K562 (cell line): ENCODE results near the gene HS3ST2. TPM values are rescaled to one million over a fixed set of nuclear protein-coding genes. Genes with fewer than 3 reads are reported as not detected.

Source experiments
- ATAC-seq: fragments of 200-7000 bp; cut with Tn5 transposase; 3 replicates; pipeline ENCODE4 v1.9.1; 2020; ENCODE audit warnings: moderate library complexity
- BruUV-seq: library from RNA; stranded (reverse); fragments of 400-500 nt; replicated peaks from 2 replicates; lab custom pipeline; 2021; lab: Mats Ljungman, UMichigan
- CTCF ChIA-PET: fragments of 300-600 bp; formaldehyde crosslinking; extraction: SDS; loops from one replicate; lab custom pipeline; 2021; ENCODE audit warnings: low intra/inter-chr PET ratio; lab: Yijun Ruan, JAX
- POLR2A ChIA-PET: fragments of 300-600, 350-650 bp; sonication (Branson Sonifier 250); formaldehyde crosslinking; extraction: SDS; loops from one replicate; lab custom pipeline; 2021; ENCODE audit warnings: antibody characterized with exemption, inconsistent platforms; lab: Yijun Ruan, JAX
- DNase-seq, 4 experiments: peaks; one replicate each; pipeline versions ENCODE4 v3.0.0 to v3.0.0-alpha.2; 2011 to 2018; ENCODE audit warnings: low spot score in 3 of 4, mixed read lengths in 3 of 4; ENCODE audit errors: extremely low read depth in 1 of 4
- FAIRE-seq: peaks from 2 replicates; lab custom pipeline; 2011; peaks lifted over from hg19 to GRCh38; lab: Jason Lieb, UNC
- H2AFZ ChIP-seq: 2 replicates; pipeline ENCODE4 v1.6.0; 2011; ENCODE audit warnings: low read depth, low read length, control low read depth, inconsistent platforms
- H3K27ac ChIP-seq: fragments of 200-600 bp; 3 replicates; pipeline ENCODE4 v1.8.0; 2011; ENCODE audit warnings: low read depth, mild to moderate bottlenecking, control low read depth, inconsistent platforms, low read length, moderate library complexity, mixed read lengths; ENCODE audit errors: extremely low read depth
- H3K27me3 ChIP-seq, 2 experiments: fragments of 300-600 bp in 1 of 2; 2 replicates in 1 of 2; 3 replicates in 1 of 2; pipeline versions ENCODE4 v1.6.0 to v1.8.0; 2011; ENCODE audit warnings: inconsistent platforms in 2 of 2, low read length in 2 of 2, mild to moderate bottlenecking in 1 of 2, mixed read lengths in 1 of 2, moderate library complexity in 1 of 2; ENCODE audit not compliant: control insufficient read depth in 2 of 2, insufficient read depth in 2 of 2
- H3K36me3 ChIP-seq: fragments of 300-600 bp; 3 replicates; pipeline ENCODE4 v1.8.0; 2011; ENCODE audit warnings: mild to moderate bottlenecking, low read length, inconsistent platforms; ENCODE audit not compliant: control insufficient read depth, insufficient read depth
- H3K4me1 ChIP-seq, 2 experiments: fragments of 200-600 bp in 1 of 2; replicated peaks in 1 of 2; 2 replicates in 1 of 2; 3 replicates in 1 of 2; pipeline versions ENCODE4 v1.5.1 to v1.8.0; 2011; ENCODE audit warnings: inconsistent platforms in 2 of 2, low read length in 2 of 2, mild to moderate bottlenecking in 1 of 2, mixed read lengths in 1 of 2, moderate library complexity in 1 of 2; ENCODE audit not compliant: control insufficient read depth in 2 of 2, insufficient read depth in 2 of 2
- H3K4me2 ChIP-seq: 2 replicates; pipeline ENCODE4 v1.6.1; 2011; ENCODE audit warnings: low read length, control low read depth, inconsistent platforms, mixed read lengths; ENCODE audit not compliant: insufficient read depth
- H3K4me3 ChIP-seq: fragments of 200-600 bp; sonication (generic), shearing (Covaris generic); 2 replicates; pipeline ENCODE4 v1.5.1; 2016; ENCODE audit warnings: control low read depth, inconsistent platforms
- H3K79me2 ChIP-seq: fragments of 200-600 bp; 3 replicates; pipeline ENCODE4 v1.8.0; 2011; ENCODE audit warnings: low read length, inconsistent platforms; ENCODE audit not compliant: control insufficient read depth, insufficient read depth
- H3K9ac ChIP-seq, 2 experiments: 2 replicates each; pipeline versions ENCODE4 v1.6.0 to v1.6.1; 2011; ENCODE audit warnings: low read depth in 2 of 2, low read length in 2 of 2, control low read depth in 1 of 2, inconsistent platforms in 1 of 2, mild to moderate bottlenecking in 1 of 2, mixed read lengths in 1 of 2; ENCODE audit not compliant: insufficient read depth in 1 of 2
- H3K9me1 ChIP-seq: one replicate; pipeline ENCODE4 v1.6.0; 2011; ENCODE audit warnings: inconsistent platforms, mild to moderate bottlenecking, low read length, moderate library complexity; ENCODE audit not compliant: control insufficient read depth, insufficient read depth
- H3K9me3 ChIP-seq: replicated peaks from 2 replicates; pipeline ENCODE4 v1.5.1; 2011; ENCODE audit warnings: low read depth, low read length, inconsistent platforms; ENCODE audit not compliant: control insufficient read depth, insufficient read depth
- H4K20me1 ChIP-seq: replicated peaks from 2 replicates; pipeline ENCODE4 v1.6.1; 2011; ENCODE audit warnings: low read length, inconsistent platforms, mixed read lengths; ENCODE audit not compliant: control insufficient read depth, insufficient read depth
- CTBP1 ChIP-seq: fragments of 450-650 bp; IDR thresholded peaks from 2 replicates; pipeline ENCODE4 v1.6.1; 2016; ENCODE audit warnings: borderline replicate concordance
- KLF1 ChIP-seq: fragments of 450-650 bp; IDR thresholded peaks from 2 replicates; pipeline ENCODE4 v1.6.1; 2016; ENCODE audit warnings: missing genetic modification characterization, missing compliant biosample characterization
- MAFK ChIP-seq: IDR thresholded peaks from 2 replicates; pipeline ENCODE4 v1.6.1; 2011; ENCODE audit warnings: low read length, improper control_type of control experiment
- NCOA2 ChIP-seq, 2 experiments: fragments of 450-650 bp; IDR thresholded peaks; 2 replicates each; pipeline ENCODE4 v1.6.1; 2018; ENCODE audit warnings: mild to moderate bottlenecking in 2 of 2, moderate library complexity in 1 of 2; ENCODE audit not compliant: partially characterized antibody in 2 of 2
- NFIC ChIP-seq: fragments of 450-650 bp; IDR thresholded peaks from 2 replicates; pipeline ENCODE4 v1.6.1; 2017; ENCODE audit warnings: mild to moderate bottlenecking, inconsistent platforms
- PYGO2 ChIP-seq: fragments of 450-650 bp; IDR thresholded peaks from 2 replicates; pipeline ENCODE4 v1.6.1; 2016; ENCODE audit warnings: mild to moderate bottlenecking, missing genetic modification characterization, moderate library complexity, missing compliant biosample characterization
- RBM39 ChIP-seq: fragments of 200-400 bp; formaldehyde crosslinking; optimal IDR thresholded peaks from 2 replicates; pipeline ENCODE3; 2018; ENCODE audit warnings: low read depth, low read length
- RHOXF2B ChIP-seq: fragments of 250-450 bp; sonication (Bioruptor Pico); conservative IDR thresholded peaks from 2 replicates; pipeline ENCODE4 v1.5.1; 2021
- SPI1 ChIP-seq: IDR thresholded peaks from 2 replicates; pipeline ENCODE4 v1.6.1; 2011; ENCODE audit warnings: low read depth, low read length, control low read depth, borderline replicate concordance
- TBP ChIP-seq: optimal IDR thresholded peaks from 2 replicates; pipeline ENCODE3; 2011; ENCODE audit warnings: low read depth, low read length, improper control_type of control experiment
- XRCC5 ChIP-seq: fragments of 200-400 bp; formaldehyde crosslinking; IDR thresholded peaks from 2 replicates; pipeline ENCODE4 v1.6.1; 2017; ENCODE audit warnings: low read depth, mild to moderate bottlenecking, low read length
- ZNF140 ChIP-seq: fragments of 250-450 bp; sonication (Bioruptor Pico); IDR thresholded peaks from 2 replicates; pipeline ENCODE4 v1.8.0; 2021; ENCODE audit warnings: moderate library complexity, mild to moderate bottlenecking, inconsistent platforms
- ZNF143 ChIP-seq: sonication (generic); formaldehyde crosslinking; IDR thresholded peaks from 2 replicates; pipeline ENCODE4 v1.9.0; 2022; ENCODE audit warnings: mild to moderate bottlenecking, missing genetic modification reagents
- ZNF165 ChIP-seq: fragments of 250-450 bp; sonication (Bioruptor Pico); IDR thresholded peaks from 2 replicates; pipeline ENCODE4 v1.4.0; 2020; ENCODE audit warnings: borderline replicate concordance
- ZNF445 ChIP-seq: fragments of 250-450 bp; sonication (Bioruptor Pico); IDR thresholded peaks from 2 replicates; pipeline ENCODE4 v1.4.0; 2020; ENCODE audit warnings: low read depth, mild to moderate bottlenecking, moderate library complexity
- ZNF507 ChIP-seq: conservative IDR thresholded peaks from 2 replicates; pipeline ENCODE4 v1.6.1; 2017; ENCODE audit warnings: missing genetic modification characterization, missing compliant biosample characterization
- WGBS: fragments of 100-300 bp; shearing (Covaris generic); methylation state at CpG from one replicate; pipeline ENCODE4 v1.1.6; 2016; ENCODE audit warnings: low coverage, mixed read lengths; ENCODE audit not compliant: insufficient coverage; ENCODE audit errors: missing lambda C conversion rate; 5-methylcytosine and 5-hydroxymethylcytosine counted together
- in situ Hi-C: fragments of 300-500 bp; cut with MboI; formaldehyde crosslinking; loops from 4 replicates; pipeline ENCODE4 v1.15.0; 2018; ENCODE audit warnings: inconsistent platforms, mixed read lengths
- intact Hi-C: fragments of 100-400 bp; cut with micrococcal nuclease; formaldehyde crosslinking; loops from 2 replicates; pipeline ENCODE4 v1.14.2; 2022
- polyA plus RNA-seq, 8 experiments: library from polyadenylated mRNA; depleted of rRNA in 4 of 8; stranded (reverse) in 5 of 8; unstranded in 3 of 8; fragments of >200 nt; fragmentation: Nextera tagmentation in 2 of 8; fragmentation: Illumina TruSeq in 1 of 8; extraction: Ambion mirVana in 2 of 8; extraction: Trizol in 1 of 8; gene quantifications; 2 replicates each; pipeline versions ENCODE4 v1.2.1 to v1.2.3, GENCODE V29; 2011 to 2014; ENCODE audit warnings: inconsistent platforms in 1 of 8, missing spikeins in 1 of 8
- total RNA-seq, 7 experiments: library from RNA; depleted of rRNA in 6 of 7; stranded (reverse); fragments of >200 nt in 6 of 7; fragmentation: Illumina TruSeq in 2 of 7; extraction: Trizol in 2 of 7; gene quantifications; 2 replicates each; pipeline versions ENCODE4 v1.2.1 to v1.2.3, GENCODE V29; 2011 to 2021; ENCODE audit warnings: low replicate concordance in 1 of 7
- TF ChIP-seq, protein P1 (sequence below): sonication (generic); formaldehyde crosslinking; IDR thresholded peaks from 2 replicates; pipeline ENCODE4 v1.9.0; 2022; ENCODE audit warnings: mild to moderate bottlenecking, missing genetic modification reagents
- TF ChIP-seq, protein P2 (sequence below): sonication (generic); formaldehyde crosslinking; IDR thresholded peaks from 2 replicates; pipeline ENCODE4 v1.8.1; 2023; ENCODE audit warnings: mild to moderate bottlenecking, missing genetic modification reagents
- TF ChIP-seq, protein P3 (sequence below): fragments of 450-650 bp; conservative IDR thresholded peaks from 2 replicates; pipeline ENCODE4 v1.6.1; 2016; ENCODE audit warnings: missing genetic modification characterization, low read depth, mild to moderate bottlenecking, control low read depth, missing compliant biosample characterization

Gene HS3ST2
- total and polyA plus RNA-seq, 9 of the 15 experiments (the other 6 are each of a cell fraction or from before 2014, with no cell fraction given): not detected

DNA sequence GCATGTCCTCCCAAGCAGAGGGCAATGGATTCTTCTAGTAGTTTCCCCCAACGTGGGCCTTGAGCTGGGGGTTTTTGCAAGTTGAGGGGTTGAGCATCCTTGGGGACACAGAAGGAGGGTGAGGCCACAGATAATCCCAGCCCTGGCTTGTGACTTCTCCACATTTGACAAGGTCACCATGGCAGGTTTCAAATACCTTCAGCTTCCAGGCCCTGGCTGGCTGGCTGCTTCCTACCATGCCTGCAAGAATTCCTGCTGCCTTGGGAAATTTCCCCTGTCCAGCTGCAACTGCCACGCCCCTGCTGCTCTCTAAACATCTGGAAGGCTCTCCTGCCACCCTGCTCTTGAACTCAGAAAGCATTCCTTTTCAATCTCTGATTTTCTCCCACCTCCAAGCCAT is 41.3 kb downstream of the HS3ST2 start:
- CTCF ChIA-PET: no interaction called here
- ATAC-seq (no peak), DNase-seq (no peak), FAIRE-seq (no peak)
- Histone ChIP-seq H3K27me3 (peaks cover 0 to 5% of the 10 kb centered on the region in 2 experiments; a peak in 2 of 5 replicates), H3K4me1 (no peaks in the 10 kb centered on the region), H3K4me2 (no peak overlapping the region), H4K20me1 (no peaks in the 10 kb centered on the region), H2AFZ (no peak overlapping the region), H3K4me3 (no peak overlapping the region), H3K9me3 (no peaks in the 10 kb centered on the region), H3K27ac (no peak overlapping the region), H3K36me3 (no peaks in the 10 kb centered on the region), H3K79me2 (no peaks in the 10 kb centered on the region), H3K9me1 (no peaks in the 10 kb centered on the region), H3K9ac (no peak overlapping the region)
- intact Hi-C loops: no loop called here
- 0% methylated on average over 2 of the region's 2 CpGs for WGBS
- in situ Hi-C loops: no loop called here
- POLR2A ChIA-PET: no interaction called here
- BruUV-seq: no TSS peak
- no peak for TF ChIP-seq NCOA2 (IDR thresholded peaks at IDR 0.05; ENCODE audit: partially characterized antibody in 2 of 2)
- no peak for TF ChIP-seq ZNF507
- no peak for TF ChIP-seq ZNF143 (CRISPR knock-in tag)
- TF ChIP-seq TBP: no peak
- no peak for TF ChIP-seq MAFK
- TF ChIP-seq NFIC: no peak
- no peak for TF ChIP-seq SPI1
- no peak for TF ChIP-seq CTBP1
- no peak for TF ChIP-seq KLF1 (tag)
- TF ChIP-seq ZNF140 (CRISPR knock-in tag): no peak
- no peak for TF ChIP-seq PYGO2
- TF ChIP-seq XRCC5: no peak
- TF ChIP-seq, protein P1, sequence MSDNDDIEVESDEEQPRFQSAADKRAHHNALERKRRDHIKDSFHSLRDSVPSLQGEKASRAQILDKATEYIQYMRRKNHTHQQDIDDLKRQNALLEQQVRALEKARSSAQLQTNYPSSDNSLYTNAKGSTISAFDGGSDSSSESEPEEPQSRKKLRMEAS: no peak
- no peak for TF ChIP-seq ZNF445 (CRISPR knock-in tag)
- TF ChIP-seq, protein P2, sequence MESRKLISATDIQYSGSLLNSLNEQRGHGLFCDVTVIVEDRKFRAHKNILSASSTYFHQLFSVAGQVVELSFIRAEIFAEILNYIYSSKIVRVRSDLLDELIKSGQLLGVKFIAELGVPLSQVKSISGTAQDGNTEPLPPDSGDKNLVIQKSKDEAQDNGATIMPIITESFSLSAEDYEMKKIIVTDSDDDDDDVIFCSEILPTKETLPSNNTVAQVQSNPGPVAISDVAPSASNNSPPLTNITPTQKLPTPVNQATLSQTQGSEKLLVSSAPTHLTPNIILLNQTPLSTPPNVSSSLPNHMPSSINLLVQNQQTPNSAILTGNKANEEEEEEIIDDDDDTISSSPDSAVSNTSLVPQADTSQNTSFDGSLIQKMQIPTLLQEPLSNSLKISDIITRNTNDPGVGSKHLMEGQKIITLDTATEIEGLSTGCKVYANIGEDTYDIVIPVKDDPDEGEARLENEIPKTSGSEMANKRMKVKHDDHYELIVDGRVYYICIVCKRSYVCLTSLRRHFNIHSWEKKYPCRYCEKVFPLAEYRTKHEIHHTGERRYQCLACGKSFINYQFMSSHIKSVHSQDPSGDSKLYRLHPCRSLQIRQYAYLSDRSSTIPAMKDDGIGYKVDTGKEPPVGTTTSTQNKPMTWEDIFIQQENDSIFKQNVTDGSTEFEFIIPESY: no peak
- TF ChIP-seq RBM39: no peak
- TF ChIP-seq ZNF165 (CRISPR knock-in tag): no peak
- TF ChIP-seq, protein P3, sequence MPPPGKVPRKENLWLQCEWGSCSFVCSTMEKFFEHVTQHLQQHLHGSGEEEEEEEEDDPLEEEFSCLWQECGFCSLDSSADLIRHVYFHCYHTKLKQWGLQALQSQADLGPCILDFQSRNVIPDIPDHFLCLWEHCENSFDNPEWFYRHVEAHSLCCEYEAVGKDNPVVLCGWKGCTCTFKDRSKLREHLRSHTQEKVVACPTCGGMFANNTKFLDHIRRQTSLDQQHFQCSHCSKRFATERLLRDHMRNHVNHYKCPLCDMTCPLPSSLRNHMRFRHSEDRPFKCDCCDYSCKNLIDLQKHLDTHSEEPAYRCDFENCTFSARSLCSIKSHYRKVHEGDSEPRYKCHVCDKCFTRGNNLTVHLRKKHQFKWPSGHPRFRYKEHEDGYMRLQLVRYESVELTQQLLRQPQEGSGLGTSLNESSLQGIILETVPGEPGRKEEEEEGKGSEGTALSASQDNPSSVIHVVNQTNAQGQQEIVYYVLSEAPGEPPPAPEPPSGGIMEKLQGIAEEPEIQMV (tag): no peak
- TF ChIP-seq RHOXF2B: no peak
